ENCODE data around the gene ANO9. TPM values are rescaled to one million over a fixed set of nuclear protein-coding genes. Genes with fewer than 3 reads are reported as not detected.

The ANO9 gene
- total RNA-seq, 1 donor from 2014 or later, result 31.0 TPM

- H3K4me1 Mint-ChIP-seq (ENCODE audit: low read depth), result peaks cover 10% of the 10 kb centered on the region
- H3K27ac Mint-ChIP-seq, result peak overlapping the region; percentile 76
- peaks cover 10% of the 10 kb centered on the region for H3K27me3 Mint-ChIP-seq
- H3K9me3 Mint-ChIP-seq (ENCODE audit: low read depth), result no peaks in the 10 kb centered on the region
- DNase-seq (ENCODE audit: low spot score, unreplicated experiment), result no peak
- peak overlapping the region; percentile 87 for H3K4me3 Mint-ChIP-seq (ENCODE audit: low read depth)
- TF ChIP-seq CTCF (IDR thresholded peaks at IDR 0.05; ENCODE audit: unreplicated experiment), result no peak
- peaks cover 16% of the 10 kb centered on the region for H3K36me3 Mint-ChIP-seq (ENCODE audit: insufficient read depth)
These were observed 70.8 kb downstream of the ANO9 start for GRCh38 chr11:371051-371450.

DNA sequence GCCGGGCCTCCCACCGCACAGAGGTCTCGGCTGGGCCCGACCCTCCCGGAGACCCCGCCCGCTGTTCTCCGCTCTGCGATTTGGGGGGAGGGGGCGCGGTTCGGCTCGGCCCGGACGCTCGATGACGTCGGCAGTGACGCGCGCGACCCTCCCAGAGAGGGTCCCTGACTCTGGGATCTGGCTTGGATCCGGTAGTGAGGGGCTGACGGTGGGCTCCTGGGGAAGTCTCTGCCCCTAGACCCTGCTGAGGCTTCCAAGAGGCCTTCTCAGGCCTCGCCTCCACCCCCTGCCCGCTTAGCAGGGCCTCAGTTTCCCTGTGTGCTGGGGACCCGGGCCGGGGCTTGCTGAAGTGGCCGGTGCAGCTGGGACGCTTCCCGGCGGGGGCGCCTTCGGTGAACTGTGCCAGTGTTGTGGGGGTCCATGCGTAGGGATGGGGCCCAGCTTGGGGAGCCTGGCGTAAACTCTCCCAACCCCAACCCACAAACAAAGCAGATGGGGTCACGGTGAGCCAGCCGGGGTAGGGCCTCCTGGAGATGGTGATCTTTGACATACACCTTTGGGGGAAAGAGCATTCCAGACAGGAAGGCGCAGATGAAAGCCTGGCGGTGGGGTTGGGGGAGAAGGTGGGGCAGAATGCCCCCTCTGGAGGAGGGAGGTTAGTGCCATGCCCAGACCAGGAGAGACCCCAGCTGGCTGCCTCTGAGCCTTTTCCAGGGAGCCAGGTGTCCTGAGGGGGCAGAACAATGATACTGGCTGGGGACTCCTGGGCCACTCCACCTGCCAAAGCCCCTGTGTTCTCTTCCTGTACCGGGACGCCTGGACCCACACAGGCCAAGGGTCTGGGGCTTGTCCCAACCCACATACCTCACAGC, 71.5 kb downstream of the ANO9 start:
- H3K9me3 Mint-ChIP-seq (ENCODE audit: low read depth), result no peaks in the 10 kb centered on the region
- DNase-seq (ENCODE audit: low spot score, unreplicated experiment), result no peak
- H3K36me3 Mint-ChIP-seq (ENCODE audit: insufficient read depth), result peaks cover 16% of the 10 kb centered on the region
- peaks cover 10% of the 10 kb centered on the region for H3K4me1 Mint-ChIP-seq (ENCODE audit: low read depth)
- H3K27me3 Mint-ChIP-seq, result peaks cover 13% of the 10 kb centered on the region
- peak; percentile 22 for TF ChIP-seq CTCF (IDR thresholded peaks at IDR 0.05; ENCODE audit: unreplicated experiment)
- peak overlapping the region; percentile 97 for H3K27ac Mint-ChIP-seq
- peak overlapping the region; percentile 87 for H3K4me3 Mint-ChIP-seq (ENCODE audit: low read depth)

GRCh38 chr11:369336-370018, 72.3 kb downstream of the ANO9 start, which contains the start of gene B4GALNT4:
B4GALNT4 (plus strand) TSS chr11:369499; CDS start chr11:369804, 305 bp downstream.
- Mint-ChIP-seq H3K9me3 (ENCODE audit: low read depth) (no peaks in the 10 kb centered on the region), H3K27me3 (peaks cover 17% of the 10 kb centered on the region), H3K27ac (peak within 1 kb of the TSS; percentile 97), H3K4me1 (ENCODE audit: low read depth) (peaks cover 10% of the 10 kb centered on the region), H3K36me3 (ENCODE audit: insufficient read depth) (peaks cover 16% of the 10 kb centered on the region), H3K4me3 (ENCODE audit: low read depth) (peak within 1 kb of the TSS; percentile 87)
- no peak for DNase-seq (ENCODE audit: low spot score, unreplicated experiment)
- TF ChIP-seq CTCF (IDR thresholded peaks at IDR 0.05; ENCODE audit: unreplicated experiment), result no peak

DNA sequence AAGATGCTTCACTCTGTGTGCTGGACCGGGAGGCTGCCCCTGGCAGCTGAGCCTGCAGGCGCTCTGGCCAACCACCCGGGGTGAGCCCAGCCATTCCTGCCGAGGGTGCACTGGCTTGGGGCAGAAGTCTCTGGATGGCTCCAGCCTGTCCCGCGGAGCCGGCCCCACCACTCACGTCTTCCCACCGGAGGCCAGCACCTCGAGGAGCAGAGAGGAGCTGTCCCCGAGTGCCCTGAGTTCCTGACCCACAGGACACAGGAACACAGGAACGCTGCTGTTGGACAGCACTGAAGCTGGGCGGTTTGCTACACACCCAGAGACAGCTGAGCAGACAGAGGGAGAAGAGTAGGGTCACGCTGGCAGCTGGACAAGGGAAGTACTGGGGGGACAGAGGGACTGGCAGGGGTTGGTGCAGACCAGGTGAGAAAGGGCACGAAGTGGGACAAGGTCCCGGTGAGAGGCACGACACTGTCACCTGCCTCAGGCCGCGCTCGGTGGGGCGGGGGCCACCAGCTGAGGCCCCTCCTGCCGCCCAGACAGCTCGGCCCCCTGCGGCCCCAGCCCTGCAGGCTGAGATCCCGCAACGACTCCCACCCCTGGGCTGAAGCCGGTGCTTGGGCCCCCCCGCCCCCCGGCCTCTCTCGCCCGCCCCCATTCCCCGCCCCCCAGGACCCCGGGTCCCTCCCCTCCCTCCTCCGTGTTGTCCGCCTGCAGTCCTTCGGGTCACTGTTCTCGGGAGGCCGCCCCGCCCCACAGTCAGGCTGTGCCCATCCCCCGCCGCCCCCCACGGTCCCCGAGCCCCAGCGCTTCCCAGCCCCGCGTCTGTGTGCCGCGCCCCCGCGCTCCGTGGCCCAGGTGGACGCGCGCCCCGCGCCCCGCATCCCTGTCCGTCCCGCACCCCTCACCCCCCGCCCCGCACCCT, 73.1 kb downstream of the ANO9 start:
- H3K36me3 Mint-ChIP-seq (ENCODE audit: insufficient read depth), result peaks cover 11% of the 10 kb centered on the region
- TF ChIP-seq CTCF (IDR thresholded peaks at IDR 0.05; ENCODE audit: unreplicated experiment), result no peak
- H3K4me3 Mint-ChIP-seq (ENCODE audit: low read depth), result peak overlapping the region; percentile 78
- H3K4me1 Mint-ChIP-seq (ENCODE audit: low read depth), result peaks cover 10% of the 10 kb centered on the region
- H3K27me3 Mint-ChIP-seq, result peaks cover 17% of the 10 kb centered on the region
- DNase-seq (ENCODE audit: low spot score, unreplicated experiment), result no peak
- no peaks in the 10 kb centered on the region for H3K9me3 Mint-ChIP-seq (ENCODE audit: low read depth)
- peak overlapping the region; percentile 92 for H3K27ac Mint-ChIP-seq

Measured in progenitor cell of endocrine pancreas (in vitro differentiated cells).